Stimulated activated naive CD4-positive, alpha-beta T cell (primary cell): ENCODE data around the gene ITIH6.

ENCODE experiments used
- DNase-seq, 6 experiments: peaks; one replicate each; lab custom pipeline; 2025; lab: John Stamatoyannopoulos, UW

The ITIH6 gene

GRCh38 chrX:54715621-54716020, 82.4 kb downstream of the ITIH6 start:
- no peak for DNase-seq

DNA sequence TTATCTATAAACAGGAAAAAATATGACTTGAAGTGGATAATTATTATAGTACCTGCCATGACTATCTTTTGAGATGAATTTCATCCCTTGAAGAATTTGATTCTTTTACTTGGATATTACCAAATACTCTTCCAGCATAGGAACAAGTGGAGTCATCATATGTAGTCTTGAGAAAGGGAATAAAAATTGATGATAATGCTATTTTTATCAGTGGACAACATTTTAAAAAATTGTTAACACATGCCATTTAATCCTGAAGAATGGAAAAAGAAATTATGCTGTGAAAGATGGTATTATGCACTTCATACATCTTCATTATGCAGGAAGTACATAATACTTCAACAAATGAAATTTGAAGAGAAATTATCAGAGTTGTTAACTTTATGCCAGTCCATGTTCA, 83.6 kb downstream of the ITIH6 start:
- no peak for DNase-seq

DNA sequence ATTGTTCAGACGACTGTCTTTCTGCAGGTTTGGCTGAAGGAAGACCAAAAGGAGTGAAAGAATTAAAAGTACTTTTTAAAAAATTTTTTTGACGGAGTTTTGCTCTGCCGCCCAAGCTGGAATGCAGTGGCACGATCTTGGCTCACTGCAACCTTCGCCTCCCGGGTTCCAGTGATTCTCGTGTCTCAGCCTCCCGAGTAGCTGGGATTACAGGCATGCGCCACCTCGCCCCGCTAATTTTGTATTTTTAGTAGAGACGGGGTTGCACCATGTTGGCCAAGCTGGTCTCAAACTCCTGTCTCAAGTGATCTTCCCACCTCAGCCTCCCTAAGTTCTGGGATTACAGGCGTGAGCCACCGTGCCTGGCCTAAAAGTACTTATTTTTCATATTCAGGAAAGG, 86.3 kb downstream of the ITIH6 start:
- DNase-seq: no peak

DNA sequence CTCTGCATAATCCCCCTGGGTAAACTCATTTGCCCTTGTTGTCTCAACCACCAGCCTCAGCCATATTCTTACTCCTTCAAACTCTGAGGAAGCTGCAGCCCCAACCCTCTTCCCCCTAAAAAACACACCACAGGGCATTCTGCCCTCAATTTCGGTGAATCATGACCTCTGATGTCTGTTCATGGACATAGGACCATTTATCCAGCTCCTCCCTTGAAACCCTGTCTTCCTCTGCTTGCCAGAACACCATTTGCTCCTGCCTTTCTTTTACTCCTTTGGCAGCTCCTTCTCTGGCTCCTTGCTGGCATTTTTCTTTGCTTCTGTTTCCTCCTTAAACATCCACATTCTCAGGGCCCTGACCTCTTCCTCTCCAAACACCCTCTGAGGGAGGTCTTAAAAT, 87.1 kb downstream of the ITIH6 start:
- no peak for DNase-seq

- no peak for DNase-seq
Measured at GRCh38 chrX:54708404-54708803, 89.7 kb downstream of the ITIH6 start.
